NCI-H526 treated with DMSO at 0.1 percent for 48 hours (cell line): ENCODE results near the gene P2RY6.

Source experiments
- DNase-seq: peaks from one replicate; lab custom pipeline; 2025; lab: John Stamatoyannopoulos, UW

Gene P2RY6

GRCh38 chr11:73297231-73297590 lies 25.1 kb downstream of the P2RY6 start:
- DNase-seq, result no peak

DNA sequence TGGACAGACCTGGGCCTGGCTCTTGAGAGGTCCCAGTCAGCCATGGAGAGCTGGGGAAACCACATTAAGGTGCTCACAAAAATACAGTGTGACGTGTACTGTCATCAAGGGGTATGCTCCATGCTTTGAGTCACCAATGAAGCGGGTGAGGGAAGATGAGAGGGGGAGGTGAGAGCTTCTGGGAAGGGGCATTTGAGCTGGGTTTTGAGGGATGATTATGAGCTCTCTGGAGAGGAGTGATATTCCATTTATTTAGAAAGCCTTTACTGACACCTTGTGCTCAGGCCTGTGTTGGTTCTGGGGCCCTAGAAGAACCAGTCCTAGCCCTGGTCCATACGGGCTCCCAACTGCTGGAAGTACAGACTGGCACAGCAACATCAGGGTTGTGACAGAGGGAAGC lies 25.6 kb downstream of the P2RY6 start:
- no peak for DNase-seq

DNA sequence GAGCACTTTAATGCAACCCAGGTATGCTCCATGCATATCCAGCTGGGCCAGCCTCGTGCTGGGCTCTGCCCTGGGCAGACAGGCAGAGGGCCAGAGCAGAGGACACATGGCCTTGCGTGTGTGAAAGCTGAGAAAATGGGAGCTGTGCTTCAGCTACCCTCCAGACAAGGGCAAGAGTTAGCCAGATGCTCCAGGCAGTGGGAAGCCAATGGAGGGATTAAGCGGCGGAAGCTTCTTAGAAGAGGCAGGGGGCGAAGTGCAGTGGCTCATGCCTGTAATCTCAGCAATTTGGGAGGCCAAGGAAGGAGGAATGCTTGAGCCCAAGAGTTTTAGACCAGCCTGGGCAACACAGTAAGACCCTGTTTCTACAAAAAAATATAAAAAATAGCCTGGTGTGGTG lies 26.1 kb downstream of the P2RY6 start:
- no peak for DNase-seq

GRCh38 chr11:73299751-73300150 lies 27.6 kb downstream of the P2RY6 start:
- DNase-seq, result no peak

DNA sequence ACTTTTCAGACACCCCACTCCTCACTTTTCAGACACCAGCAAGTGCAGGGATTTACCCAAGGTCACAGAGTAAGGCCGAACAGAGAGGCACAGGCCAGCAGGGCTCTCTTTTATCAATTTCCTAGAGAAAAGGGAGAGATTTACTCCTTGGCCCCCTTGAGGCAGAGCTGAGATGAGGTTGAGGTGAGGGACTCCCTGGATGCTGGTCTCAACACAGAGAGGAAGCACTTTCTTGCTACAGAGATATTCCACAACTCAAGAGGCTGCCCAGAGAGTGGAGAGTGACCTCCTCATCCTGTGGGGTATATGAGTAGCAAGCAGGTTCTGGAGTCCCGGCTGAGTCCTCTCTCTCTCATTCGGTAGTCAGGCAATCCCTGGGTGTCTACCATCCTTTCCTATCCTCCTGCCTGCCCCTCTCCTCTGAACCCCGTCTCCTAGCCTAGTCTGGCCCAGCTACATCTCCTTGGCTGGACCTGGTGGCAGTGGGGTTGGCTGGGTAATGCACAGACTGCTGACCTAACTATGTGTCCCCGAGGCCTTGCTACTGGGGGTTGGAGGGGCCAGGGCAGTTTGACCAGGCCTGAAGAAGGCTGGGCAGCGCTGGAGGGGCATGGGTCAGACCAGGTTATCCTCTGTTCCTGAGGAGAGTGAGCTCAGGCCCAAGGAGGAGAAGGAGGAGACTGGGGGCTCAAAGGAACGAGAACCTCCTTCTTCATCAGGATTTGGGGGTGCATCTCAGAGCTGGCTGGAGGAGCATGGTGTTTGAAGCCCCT lies 34.1 kb downstream of the P2RY6 start:
- no peak for DNase-seq

- no peak for DNase-seq
Measured at GRCh38 chr11:73306977-73307322, 34.8 kb downstream of the P2RY6 start.

- DNase-seq, result peak; percentile 98
Measured at GRCh38 chr11:73307323-73308002, 35.3 kb downstream of the P2RY6 start.

- peak; percentile 95 for DNase-seq
Measured at GRCh38 chr11:73308003-73308960, 36.1 kb downstream of the P2RY6 start, which contains the start of gene ARHGEF17. TSS of gene ARHGEF17 (plus strand) at chr11:73308276. CDS start at chr11:73308639, 363 bp downstream.

GRCh38 chr11:73308961-73309919 lies 37.1 kb downstream of the P2RY6 start:
- peak; percentile 11 for DNase-seq

- DNase-seq, result no peak
Measured at GRCh38 chr11:73310076-73310475, 37.9 kb downstream of the P2RY6 start.

- DNase-seq, result no peak
Measured at GRCh38 chr11:73310661-73311393, 38.7 kb downstream of the P2RY6 start.

DNA sequence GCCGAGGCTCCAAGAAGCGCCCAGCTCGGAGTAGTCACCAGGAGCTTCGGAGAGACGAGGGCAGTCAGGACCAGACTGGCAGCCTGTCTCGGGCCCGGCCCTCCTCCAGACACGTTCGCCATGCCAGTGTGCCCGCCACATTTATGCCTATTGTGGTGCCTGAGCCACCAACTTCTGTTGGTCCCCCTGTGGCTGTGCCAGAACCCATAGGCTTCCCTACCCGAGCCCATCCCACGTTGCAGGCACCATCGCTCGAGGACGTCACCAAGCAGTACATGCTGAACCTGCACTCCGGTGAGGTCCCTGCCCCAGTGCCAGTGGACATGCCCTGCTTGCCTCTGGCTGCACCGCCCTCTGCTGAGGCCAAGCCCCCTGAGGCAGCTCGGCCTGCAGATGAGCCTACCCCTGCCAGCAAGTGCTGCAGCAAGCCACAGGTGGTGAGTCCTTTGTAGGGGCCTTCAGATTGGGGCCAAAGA lies 39.3 kb downstream of the P2RY6 start:
- no peak for DNase-seq

GRCh38 chr11:73312036-73312435 lies 39.9 kb downstream of the P2RY6 start:
- no peak for DNase-seq

- DNase-seq, result no peak
Measured at GRCh38 chr11:73312851-73313327, 40.8 kb downstream of the P2RY6 start.

GRCh38 chr11:73313652-73314051 lies 41.5 kb downstream of the P2RY6 start:
- no peak for DNase-seq

- no peak for DNase-seq
Measured at GRCh38 chr11:73314117-73314961, 42.2 kb downstream of the P2RY6 start.

GRCh38 chr11:73315293-73316020 lies 43.3 kb downstream of the P2RY6 start:
- DNase-seq, result no peak

DNA sequence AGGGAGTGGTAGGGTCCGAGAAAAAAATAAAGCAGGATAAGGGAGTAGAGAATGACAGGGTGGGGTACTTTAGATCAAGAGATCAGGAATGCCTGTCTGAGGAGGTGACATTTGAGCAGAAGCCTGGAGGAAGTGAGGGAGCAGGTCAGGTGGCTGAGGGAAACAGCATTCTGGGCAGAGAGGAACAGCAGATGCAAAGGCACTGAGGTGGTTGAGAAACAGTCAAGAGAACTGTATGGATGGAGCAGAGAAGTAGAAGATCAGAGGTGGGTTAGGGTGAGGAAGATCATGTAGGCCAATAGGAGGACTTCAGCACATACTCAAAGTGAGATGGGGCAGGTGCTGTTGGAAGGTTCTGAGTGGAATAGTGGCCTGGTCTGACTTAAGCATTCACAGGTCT lies 44.3 kb downstream of the P2RY6 start:
- no peak for DNase-seq

DNA sequence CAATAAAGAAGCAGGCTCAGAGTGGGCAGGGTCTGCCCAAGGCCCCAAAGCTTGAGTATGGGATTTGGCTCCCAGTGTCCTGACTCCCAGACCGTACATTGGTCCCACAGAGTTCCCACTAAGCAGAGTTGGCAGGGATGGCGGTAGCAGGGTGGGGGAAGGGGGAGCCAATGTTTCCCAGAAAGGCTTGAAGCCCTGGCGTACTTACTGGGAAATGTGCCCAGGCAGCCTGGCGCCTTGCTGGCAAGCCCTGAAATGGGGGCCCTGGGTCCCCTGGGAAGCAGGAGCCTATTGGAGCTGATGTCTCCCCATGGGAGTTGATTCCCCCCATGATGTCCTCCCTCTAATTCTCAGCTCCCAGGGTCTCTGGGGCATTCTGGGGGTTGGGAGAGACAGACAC lies 45.2 kb downstream of the P2RY6 start:
- DNase-seq, result no peak
